HepG2 (cell line): ENCODE measurements around the gene METTL16. TPM values are rescaled to one million over a fixed set of nuclear protein-coding genes. Genes with fewer than 3 reads are reported as not detected.

Experiments
- ATM ChIP-seq: fragments of 450-650 bp; IDR thresholded peaks from 2 replicates; pipeline ENCODE4 v1.7.1; 2017; ENCODE audit warnings: mild to moderate bottlenecking, borderline replicate concordance
- CCDC6 ChIP-seq: sonication (generic); formaldehyde crosslinking; IDR thresholded peaks from 2 replicates; pipeline ENCODE4 v1.8.1; 2022; ENCODE audit warnings: mild to moderate bottlenecking, missing genetic modification reagents, moderate library complexity
- HINFP ChIP-seq: sonication (generic); formaldehyde crosslinking; IDR thresholded peaks from 2 replicates; pipeline ENCODE4 v1.4.0; 2020; ENCODE audit warnings: low read depth, mild to moderate bottlenecking, missing genetic modification reagents
- HOXA5 ChIP-seq: sonication (generic); formaldehyde crosslinking; IDR thresholded peaks from 2 replicates; pipeline ENCODE4 v1.4.0; 2020; ENCODE audit warnings: missing genetic modification reagents
- HOXA9 ChIP-seq: sonication (generic); formaldehyde crosslinking; IDR thresholded peaks from 2 replicates; pipeline ENCODE4 v1.8.1; 2022; ENCODE audit warnings: missing genetic modification reagents, mild to moderate bottlenecking, moderate library complexity, borderline replicate concordance
- NFE2 ChIP-seq: sonication (generic); formaldehyde crosslinking; IDR thresholded peaks from 2 replicates; pipeline ENCODE4 v1.4.0; 2020; ENCODE audit warnings: missing genetic modification reagents
- SIX4 ChIP-seq: sonication (generic); formaldehyde crosslinking; IDR thresholded peaks from 2 replicates; pipeline ENCODE4 v1.4.0; 2020; ENCODE audit warnings: missing genetic modification reagents
- TBX2 ChIP-seq: sonication (generic); formaldehyde crosslinking; IDR thresholded peaks from 2 replicates; pipeline ENCODE4 v1.5.0; 2020; ENCODE audit warnings: missing genetic modification reagents, mild to moderate bottlenecking, borderline replicate concordance
- THRA ChIP-seq: sonication (generic); formaldehyde crosslinking; IDR thresholded peaks from 2 replicates; pipeline ENCODE4 v1.4.0; 2020; ENCODE audit warnings: missing genetic modification reagents, borderline replicate concordance
- ZNF281 ChIP-seq: sonication (generic); formaldehyde crosslinking; IDR thresholded peaks from 2 replicates; pipeline ENCODE4 v1.4.0; 2020; ENCODE audit warnings: missing genetic modification reagents, borderline replicate concordance
- ZNF318 ChIP-seq: sonication (generic); formaldehyde crosslinking; IDR thresholded peaks from 2 replicates; pipeline ENCODE4 v1.4.0; 2020; ENCODE audit warnings: mild to moderate bottlenecking, missing genetic modification reagents
- ZNF564 ChIP-seq: sonication (generic); formaldehyde crosslinking; IDR thresholded peaks from 2 replicates; pipeline ENCODE4 v1.8.1; 2023; ENCODE audit warnings: mild to moderate bottlenecking, missing genetic modification reagents
- ZNF576 ChIP-seq: sonication (generic); formaldehyde crosslinking; IDR thresholded peaks from 2 replicates; pipeline ENCODE4 v1.4.0; 2020; ENCODE audit warnings: mild to moderate bottlenecking, missing genetic modification reagents
- ZNF883 ChIP-seq: sonication (generic); formaldehyde crosslinking; IDR thresholded peaks from 2 replicates; pipeline ENCODE4 v1.5.1; 2020; ENCODE audit warnings: mild to moderate bottlenecking, missing genetic modification reagents; ENCODE audit errors: not compliant biosample characterization
- ZSCAN12 ChIP-seq: sonication (generic); formaldehyde crosslinking; IDR thresholded peaks from 2 replicates; pipeline ENCODE4 v1.9.0; 2021; ENCODE audit warnings: mild to moderate bottlenecking, missing genetic modification reagents
- polyA plus RNA-seq, 8 experiments: library from polyadenylated mRNA; depleted of rRNA in 3 of 8; stranded (reverse) in 7 of 8; unstranded in 1 of 8; fragments of >200 nt; fragmentation: Illumina TruSeq in 4 of 8; extraction: Trizol in 4 of 8; gene quantifications; 2 replicates each; pipeline versions ENCODE4 v1.2.1 to v1.2.3, GENCODE V29; 2011 to 2016; ENCODE audit warnings: low read depth in 4 of 8, missing spikeins in 1 of 8, mixed read lengths in 1 of 8; ENCODE audit not compliant: insufficient read depth in 1 of 8
- total RNA-seq, 5 experiments: library from RNA; depleted of rRNA; stranded (reverse); fragments of >200 nt; fragmentation: Illumina TruSeq; extraction: Trizol; gene quantifications; 2 replicates each; pipeline ENCODE4 v1.2.3, GENCODE V29; 2016; ENCODE audit warnings: low read depth in 1 of 5

The METTL16 gene
- total and polyA plus RNA-seq, 2 of the 13 experiments (the other 11 are each of a cell fraction or from before 2014, with no cell fraction given): 11.6 to 18.5 TPM

- no peak for TF ChIP-seq ZNF318 (CRISPR knock-in tag)
- no peak for TF ChIP-seq SIX4
- TF ChIP-seq CCDC6 (CRISPR knock-in tag): no peak
- no peak for TF ChIP-seq ZNF564 (CRISPR knock-in tag)
- TF ChIP-seq ZNF281: no peak
- TF ChIP-seq HOXA5: no peak
- TF ChIP-seq ATM: no peak
- no peak for TF ChIP-seq NFE2 (CRISPR knock-in tag)
- TF ChIP-seq HOXA9 (CRISPR knock-in tag): no peak
- no peak for TF ChIP-seq THRA (CRISPR knock-in tag)
- TF ChIP-seq ZNF883 (CRISPR knock-in tag): no peak
- TF ChIP-seq TBX2 (CRISPR knock-in tag): no peak
- TF ChIP-seq ZSCAN12: no peak
- no peak for TF ChIP-seq ZNF576
- TF ChIP-seq HINFP (CRISPR knock-in tag): no peak
Observed at GRCh38 chr17:2503627-2504026, 8.1 kb downstream of the METTL16 start (continued).
